SKM-1 treated with dmso at 0.1 percent for 144 hours (cell line): ENCODE data around the gene DLL1.
"Not testable (repeated sequence)": the region's sequence is repeated elsewhere in the genome, so short reads cannot be mapped to it uniquely, and the experiment has no call there.

Source experiments
- DNase-seq: peaks from one replicate; lab custom pipeline; 2025; ENCODE audit not compliant: unreplicated experiment; lab: John Stamatoyannopoulos, UW

The DLL1 gene, protein sequence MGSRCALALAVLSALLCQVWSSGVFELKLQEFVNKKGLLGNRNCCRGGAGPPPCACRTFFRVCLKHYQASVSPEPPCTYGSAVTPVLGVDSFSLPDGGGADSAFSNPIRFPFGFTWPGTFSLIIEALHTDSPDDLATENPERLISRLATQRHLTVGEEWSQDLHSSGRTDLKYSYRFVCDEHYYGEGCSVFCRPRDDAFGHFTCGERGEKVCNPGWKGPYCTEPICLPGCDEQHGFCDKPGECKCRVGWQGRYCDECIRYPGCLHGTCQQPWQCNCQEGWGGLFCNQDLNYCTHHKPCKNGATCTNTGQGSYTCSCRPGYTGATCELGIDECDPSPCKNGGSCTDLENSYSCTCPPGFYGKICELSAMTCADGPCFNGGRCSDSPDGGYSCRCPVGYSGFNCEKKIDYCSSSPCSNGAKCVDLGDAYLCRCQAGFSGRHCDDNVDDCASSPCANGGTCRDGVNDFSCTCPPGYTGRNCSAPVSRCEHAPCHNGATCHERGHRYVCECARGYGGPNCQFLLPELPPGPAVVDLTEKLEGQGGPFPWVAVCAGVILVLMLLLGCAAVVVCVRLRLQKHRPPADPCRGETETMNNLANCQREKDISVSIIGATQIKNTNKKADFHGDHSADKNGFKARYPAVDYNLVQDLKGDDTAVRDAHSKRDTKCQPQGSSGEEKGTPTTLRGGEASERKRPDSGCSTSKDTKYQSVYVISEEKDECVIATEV

DNA sequence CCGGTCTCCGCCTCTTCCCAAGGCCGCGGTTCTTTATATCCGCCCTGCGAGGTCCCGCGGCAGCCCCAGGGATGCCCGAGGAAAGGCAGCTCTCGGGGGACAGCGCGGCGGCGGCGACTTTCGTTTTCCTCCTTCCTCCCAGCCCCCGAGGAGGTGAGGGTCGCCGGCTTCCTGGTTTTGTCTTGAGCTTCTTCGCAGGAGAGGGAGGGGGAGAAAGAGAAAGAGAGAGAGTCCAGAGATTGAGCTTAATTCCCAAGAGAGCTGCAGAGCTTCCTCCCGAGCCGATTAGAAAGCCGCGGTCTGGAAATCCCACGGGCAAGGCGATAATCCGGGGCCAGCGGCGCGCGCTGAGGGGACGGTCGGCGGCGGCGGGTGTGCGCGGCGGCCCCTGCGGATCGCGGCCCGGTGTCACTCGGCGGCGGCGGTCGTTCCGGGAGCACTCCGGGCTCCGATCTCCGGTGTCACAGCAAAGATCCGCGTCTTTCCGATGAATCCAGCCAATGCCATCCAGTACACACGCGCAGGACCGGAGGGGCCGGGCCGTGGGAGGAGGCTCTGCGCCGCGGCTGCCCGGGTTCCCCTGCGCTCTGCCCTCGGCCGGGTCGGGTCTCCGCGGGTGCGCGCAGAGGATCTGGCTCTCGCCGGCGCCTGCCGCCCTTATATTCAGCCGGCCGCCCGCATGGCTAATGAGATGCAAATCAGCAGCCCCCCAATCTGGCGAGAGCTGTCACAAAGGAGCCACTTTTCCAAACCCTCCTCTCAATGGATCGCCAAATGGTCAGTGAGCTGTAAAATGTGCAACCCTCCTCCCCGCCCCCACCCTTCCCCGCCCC is at the start of gene DLL1:
TSS of gene DLL1 (minus strand) at position 783 of the 833 bp plus-strand sequence. CDS start 939 bp downstream, outside the sequence.
- DNase-seq = no peak

DNA sequence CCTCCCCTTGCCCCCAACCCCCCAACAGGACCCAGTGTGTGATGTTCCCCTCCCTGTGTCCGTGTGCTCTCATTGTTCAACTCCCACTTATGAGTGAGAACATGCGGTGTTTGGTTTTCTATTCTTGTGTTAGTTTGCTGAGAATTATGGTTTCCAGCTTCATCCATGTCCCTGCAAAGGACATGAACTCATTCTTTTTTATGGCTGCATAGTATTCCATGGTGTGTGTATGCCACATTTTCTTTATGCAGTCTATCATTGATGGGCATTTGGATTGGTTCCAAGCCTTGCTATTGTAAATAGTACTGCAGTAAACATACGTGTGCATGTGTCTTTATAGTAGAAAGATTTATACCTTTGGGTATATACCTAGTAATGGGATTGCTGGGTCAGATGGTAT is 44.3 kb upstream of the DLL1 start:
- not testable (repeated sequence) for DNase-seq

DNA sequence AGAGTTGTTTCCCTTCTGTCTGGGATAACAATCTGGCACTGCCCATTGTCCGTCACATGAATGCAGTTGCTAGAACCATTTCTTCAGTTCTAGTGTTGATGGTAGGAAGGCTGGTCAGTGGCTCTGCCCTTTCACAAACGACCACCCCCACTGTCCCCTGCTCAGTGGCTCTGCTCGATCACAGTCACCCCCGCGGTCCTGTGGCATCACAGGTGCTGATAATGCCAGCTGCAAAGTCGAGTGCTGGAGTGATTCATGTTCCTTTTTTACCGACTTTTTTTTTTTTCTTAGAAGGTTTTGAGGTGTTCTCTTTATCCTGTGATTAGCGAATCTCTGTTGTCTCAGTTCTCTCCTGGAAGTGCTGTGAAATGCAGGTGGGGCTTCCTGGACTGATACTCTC is 38.4 kb upstream of the DLL1 start:
- DNase-seq = no peak

DNA sequence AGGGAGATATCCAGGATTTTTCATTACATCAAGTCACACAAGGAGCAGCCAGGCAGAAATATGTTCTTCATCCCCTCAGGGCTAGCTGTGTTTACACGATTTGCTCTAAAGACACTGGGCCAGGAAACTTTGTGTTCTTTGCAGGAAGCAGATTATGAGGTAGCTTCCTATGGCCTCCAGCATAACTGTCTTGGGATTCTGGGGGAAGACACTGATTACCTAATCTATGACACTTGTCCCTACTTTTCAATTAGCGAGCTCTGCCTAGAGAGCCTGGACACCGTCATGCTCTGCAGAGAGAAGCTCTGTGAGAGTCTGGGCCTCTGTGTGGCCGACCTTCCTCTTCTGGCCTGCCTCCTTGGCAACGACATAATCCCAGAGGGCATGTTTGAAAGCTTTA is 26.8 kb upstream of the DLL1 start:
- DNase-seq = no peak

DNA sequence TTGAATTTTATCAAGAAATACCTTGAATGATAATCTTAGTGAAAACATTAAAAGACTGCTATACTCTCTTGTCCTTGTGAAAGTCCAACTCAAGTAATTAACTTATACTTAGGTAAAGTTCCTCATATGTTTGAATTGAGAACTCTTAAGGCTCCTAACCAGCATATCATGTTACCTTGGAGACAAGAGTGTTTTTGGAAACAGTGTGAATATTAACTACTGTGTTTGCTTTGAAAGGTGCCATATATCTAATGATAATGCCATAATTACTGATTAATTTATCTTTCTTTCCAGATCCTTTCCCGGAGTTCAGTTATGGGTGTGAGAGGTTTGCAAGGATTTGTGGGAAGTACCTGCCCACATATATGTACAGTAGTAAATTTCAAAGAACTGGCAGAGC is 26.2 kb upstream of the DLL1 start:
- no peak for DNase-seq

DNA sequence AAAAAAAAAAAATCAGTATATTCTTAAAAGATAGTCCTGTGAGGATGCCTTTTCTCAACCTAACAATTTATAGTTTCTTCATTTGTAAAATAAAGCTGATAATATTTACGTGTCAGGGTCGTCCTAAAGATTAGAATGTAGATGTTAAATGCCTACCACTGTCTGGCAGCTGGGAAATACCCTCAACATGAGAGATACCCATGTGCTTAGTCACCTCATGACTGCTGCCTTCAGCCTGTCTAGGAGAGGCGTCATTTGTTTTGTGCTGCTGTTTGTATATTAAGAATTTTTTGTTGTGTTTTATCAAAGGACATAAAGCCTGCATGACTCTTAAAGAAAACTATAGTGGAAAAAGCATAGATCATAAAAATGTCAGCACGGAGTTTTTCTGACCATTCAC is 25.2 kb upstream of the DLL1 start:
- no peak for DNase-seq

DNA sequence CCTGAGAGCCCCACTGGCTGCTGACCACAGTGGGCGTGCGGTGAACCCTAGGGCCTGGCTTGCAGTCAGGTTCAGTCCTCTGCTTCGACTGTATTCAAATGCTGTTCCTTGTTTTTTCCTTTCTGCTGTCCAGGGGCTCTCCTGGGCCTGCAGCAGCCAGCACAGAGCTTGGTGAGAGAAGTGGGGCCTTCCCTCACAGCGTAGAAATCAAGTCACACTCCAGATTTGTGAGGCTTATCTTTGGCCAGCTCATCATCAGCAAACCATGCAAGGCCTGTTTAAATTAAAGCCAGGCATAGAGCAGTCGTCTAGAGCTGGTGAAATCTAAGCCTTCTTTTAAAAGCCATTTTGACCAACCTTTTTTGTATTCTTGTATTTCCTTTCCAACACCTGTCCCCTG is 24.1 kb upstream of the DLL1 start:
- no peak for DNase-seq

DNA sequence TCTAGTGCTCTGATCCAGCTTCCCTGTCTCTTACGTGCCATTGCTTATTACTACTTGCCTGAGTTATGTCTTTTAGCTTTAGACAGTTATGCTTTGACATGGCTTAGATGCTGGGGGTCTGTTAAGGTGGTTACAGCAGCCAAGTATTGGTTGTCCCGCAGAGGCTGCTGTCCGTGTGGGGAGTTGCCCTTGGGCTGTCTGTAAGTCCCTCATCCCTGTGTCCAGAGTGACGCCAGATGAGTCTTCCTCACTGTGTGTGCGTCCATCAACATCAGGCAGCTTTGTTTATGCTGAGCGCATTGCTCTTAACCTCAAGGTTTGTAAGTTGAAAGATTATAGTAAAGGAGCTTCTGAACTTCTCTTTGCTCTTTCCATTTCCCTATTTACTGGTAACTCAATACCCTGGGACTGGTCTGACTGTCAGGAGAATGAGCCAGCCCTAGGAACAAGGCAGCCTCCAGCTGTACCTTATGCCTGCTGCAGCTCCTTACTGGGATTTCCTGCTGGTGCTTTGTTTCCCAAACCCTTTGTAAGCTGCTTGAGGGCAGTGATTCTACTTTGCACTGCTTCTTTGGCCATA is 22.9 kb upstream of the DLL1 start:
- DNase-seq = no peak

DNA sequence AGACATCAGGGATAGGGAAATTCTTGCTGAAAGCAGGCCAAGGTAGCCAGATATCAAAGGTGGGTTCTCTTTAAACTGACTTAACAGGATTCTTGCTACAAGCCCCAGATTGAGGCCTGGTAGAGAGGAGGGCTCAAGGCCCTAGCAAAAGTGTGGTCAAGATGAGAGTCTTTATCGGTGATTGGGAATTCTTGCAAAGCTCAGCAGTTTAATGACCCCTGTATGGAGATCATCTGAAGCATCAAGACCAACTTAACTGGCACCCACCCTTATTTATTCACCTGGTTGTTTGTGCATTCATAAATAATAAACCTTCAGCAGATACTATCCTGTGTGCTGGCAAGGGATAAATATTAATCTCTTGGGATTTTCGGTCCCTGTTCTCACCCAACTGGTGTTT is 22.0 kb upstream of the DLL1 start:
- no peak for DNase-seq

DNA sequence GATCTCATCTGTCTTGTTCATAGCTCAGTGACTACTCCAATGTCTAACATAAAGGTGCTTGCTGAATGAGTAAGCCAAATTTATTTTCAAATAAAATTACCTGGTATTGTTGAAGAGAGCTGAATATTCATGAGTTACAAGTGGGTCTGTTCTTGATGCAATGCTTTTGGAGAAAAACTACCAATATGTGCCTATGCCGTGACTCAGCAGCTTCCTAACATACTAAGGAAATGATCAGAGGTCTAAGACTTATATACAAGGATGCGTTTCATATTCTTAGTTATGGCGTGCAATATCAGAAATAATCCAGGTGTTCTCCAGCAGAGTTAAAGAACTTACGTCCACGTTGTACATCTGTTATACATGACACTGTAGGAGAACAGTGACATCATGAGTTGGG is 20.8 kb upstream of the DLL1 start:
- DNase-seq = no peak

DNA sequence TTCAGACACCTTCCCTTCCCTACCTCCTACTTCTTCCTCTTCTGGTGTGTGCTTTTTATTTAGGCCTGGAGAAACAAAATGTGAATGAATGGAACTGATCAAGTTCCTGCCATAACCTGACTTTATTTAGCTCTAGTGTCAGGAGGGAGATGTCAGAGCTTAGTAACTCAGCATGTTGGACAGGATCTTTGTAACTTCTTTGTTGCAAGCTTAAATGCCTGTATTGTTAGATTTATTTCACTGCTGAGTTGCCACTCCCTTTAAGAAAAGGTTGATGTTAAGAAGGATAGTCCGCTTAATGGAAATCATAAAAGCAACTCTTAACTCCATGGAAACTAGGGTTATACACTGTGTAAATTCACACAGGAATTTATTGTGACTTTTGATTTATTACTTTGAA is 17.9 kb upstream of the DLL1 start:
- DNase-seq = no peak

DNA sequence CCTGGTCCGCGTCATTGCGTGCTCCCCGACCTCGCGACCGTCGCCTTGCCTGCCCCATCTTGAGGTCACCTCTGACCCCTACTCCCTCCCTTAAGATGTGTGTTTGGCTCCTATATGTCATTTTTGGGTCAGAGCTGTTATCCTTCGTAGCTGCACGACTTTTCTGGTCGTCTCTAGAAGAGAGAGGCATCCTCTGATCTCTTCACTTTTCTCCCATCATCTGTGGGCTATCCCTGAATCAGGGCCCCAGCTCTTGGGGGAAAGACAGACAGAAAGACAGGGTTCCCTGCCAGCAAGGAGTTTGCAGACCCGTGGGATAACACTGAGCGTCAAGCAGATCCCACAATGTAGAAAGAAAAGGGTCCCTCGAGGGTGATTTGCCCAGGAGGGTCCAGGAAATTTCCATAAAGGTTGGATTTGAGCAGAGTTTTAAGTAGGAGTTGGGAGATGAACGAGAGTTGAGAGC is 16.2 kb upstream of the DLL1 start:
- DNase-seq = no peak

DNA sequence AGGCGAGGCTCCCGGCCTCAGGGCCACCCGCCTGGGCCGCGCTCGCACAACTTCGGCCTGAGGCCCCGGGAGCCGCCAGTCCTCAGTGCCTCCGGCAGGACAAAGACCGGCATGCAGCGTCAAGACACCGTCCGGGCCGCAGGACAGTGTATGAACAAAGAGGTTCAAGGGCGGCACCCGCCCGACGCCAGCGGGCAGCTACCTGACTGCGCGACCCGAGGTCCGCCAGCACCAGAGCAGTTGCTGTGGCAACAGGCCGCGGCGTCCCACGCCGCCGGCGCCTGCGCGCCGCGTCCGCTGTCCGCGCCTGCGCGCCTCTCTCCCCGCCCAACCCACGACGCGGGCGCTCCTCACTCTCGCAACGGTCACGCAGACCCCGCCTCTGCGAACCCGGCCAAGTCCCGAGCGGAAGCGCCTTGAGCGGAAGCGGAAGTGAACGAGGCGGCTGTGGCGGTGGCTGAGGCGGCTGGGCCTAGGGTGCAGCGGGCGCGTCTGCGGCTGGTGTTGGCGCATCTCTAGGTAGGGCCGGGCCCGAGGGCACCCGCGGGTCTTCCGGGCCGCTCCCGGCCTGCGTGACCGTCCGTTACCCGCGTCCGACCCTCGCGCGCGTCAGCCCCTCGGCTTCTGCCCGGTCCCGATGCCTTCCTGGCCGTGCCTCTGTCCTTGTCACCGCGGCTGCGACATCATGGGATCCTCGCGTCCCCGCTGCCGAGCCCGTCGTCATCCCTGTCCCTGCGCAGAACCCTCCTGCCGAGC is 15.6 kb upstream of the DLL1 start, which contains the start of gene FAM120B:
TSS of gene FAM120B (plus strand) at position 435 of the 756 bp plus-strand sequence. CDS start 10,633 bp downstream, outside the sequence.
- DNase-seq = peak; percentile 90

DNA sequence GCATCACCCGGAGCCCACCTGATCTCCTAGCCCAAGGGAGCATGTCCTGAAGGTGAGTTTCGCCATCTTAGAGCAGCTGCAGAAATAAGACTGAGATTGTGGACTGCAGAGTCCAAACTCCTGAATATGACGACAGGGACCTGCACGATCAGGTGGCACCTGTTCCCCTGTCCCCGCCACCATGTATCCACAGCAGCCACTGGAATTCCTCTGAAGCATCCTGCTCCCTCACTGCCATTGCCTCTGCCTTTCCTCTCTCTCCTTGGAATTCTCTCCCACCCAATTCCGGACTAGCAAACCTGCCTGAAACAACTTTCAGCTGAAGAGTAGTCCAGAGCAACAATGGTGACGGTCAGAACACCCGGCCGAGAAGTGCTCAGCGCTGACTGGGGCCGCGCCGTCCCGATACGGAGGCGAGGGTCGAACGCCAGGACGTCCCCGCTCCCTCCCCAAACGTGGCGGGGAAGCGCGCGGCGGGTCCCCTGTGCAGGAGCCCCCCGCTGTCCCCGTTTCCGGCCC is 15.0 kb upstream of the DLL1 start:
- no peak for DNase-seq

DNA sequence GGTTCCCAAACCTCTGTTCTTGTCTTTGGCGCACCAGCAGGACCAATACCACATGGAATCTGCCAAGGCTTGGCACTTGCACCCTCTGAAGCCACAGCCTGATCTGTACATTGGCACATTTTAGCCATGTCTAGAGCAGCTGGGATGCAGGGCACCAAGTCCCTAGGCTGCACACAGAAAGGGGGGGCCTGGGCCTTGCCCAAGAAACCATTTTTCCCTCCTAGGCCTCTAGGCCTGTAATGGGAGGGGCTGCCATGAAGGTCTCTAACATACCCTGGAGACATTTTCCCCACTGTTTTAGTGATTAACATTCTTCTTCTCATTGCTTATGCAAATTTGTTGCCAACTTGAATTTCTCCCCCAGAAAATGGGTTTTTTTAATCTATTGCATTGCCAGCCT is 10.3 kb upstream of the DLL1 start:
- no peak for DNase-seq

DNA sequence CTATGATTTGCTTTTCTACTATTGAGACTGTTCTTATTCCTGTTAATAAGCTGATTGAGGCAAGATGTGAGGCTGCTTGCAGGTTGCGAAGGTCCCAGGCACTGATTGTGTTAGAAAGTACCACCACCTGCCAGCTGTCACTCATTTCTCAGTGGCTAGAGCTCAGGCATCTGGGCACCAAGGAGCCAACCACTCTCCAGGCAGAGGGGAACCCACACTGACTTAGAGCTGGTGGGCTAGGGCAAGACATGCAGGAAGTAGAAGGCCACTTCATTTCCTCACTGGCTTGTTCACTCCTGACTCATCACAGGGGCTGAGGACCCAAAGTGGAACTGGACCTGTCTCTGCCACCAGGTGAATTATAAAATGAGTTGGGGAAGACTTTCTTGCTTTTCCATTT is 7.8 kb upstream of the DLL1 start:
- no peak for DNase-seq

DNA sequence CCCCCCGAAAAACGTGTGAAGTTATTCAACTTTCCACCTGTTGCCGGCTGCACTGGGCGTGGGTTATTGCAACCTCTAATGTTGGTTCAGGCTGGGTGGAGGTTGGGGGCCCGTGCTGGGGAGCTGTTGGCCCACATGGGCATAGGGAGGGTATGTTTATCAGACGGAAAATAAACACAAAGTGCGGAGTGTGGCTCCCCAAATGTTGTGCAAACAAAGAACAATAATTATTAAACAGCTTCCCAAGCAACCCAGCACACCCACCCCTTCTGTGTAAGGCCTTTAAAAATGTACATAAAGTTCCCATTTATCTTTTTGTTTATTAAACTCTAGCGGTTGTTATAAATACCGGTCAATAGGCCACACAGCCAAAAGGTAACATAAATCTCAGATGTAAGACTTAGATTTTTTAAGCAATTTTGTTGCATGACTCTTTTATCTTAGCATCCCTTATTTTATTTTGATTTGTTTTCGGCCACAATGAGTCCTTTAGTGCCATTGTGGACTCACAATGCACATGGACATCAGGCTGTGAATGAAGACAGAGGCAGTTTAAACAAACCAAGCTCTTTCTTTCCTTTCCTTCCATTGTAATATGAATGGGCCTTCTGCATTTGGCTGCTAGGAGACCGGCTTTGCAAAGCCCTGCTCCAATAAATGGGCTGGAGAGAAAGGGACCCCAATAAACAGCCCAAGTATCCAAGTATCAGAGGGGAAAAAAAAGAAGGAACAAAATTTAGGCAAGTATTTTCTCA is 6.9 kb upstream of the DLL1 start:
- DNase-seq = no peak

DNA sequence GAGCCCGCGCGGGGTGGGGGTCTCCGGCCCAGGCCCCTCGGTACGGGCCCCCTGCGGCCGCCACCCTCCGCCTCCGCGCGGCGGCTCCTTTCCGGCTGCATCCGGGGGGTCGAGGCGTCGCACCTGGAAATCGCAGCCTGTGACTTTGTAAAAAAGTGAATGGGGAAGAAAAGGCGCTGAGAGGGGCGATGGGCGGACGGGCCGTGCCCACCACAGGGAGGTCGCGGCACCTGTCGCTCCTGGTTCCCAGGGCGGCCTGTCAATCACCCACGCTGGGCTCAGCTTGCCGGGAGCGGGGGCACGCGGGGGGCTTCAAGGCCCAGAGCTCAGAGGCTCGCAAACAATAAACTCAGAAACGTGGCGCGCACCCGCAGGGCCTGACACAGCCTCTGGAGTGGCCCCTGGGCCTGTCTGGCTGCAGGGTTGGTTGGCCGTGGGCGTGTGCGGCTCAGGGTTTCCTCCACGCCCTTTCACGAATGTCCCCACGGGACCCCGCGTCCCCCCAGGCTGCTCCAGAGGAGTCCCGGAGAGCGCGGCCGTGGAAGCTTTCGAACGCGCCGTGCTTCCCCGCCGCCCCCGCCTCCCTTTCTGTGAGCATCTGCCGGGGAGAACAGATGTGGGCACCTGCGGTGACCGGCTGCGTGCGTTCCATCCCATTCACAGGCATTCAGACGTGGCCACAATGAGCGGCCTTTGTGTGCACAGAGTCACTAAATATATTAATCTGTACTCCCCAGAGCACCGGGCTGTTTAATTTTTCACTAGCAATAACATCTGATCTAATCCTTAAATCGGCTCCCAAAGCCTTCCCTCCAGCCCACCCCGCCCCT is 6.1 kb upstream of the DLL1 start:
- DNase-seq = no peak

DNA sequence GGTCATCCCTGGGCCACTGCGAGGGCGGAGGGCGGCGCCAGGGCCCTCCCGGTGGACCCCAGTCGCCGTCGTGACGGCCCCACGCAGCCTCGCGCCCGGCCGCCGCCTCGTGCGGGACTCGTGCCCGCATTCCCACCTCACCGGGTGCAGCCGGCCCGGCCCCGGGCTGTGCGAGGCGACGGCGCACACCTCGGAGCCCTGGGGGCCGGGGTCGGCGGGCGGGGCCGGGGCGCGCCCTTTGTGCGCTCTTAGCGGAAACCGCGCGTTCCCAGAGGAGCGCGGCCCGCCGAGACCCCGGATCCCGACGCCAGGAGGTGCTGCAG is 5.5 kb upstream of the DLL1 start:
- no peak for DNase-seq
